AG09309 (cell line): ENCODE results near the gene TBCC.
"Not testable (repeated sequence)": the region's sequence is repeated elsewhere in the genome, so short reads cannot be mapped to it uniquely, and the experiment has no call there.

Experiments
- DNase-seq: peaks from one replicate; pipeline ENCODE4 v3.0.0-alpha.2; 2010; ENCODE audit warnings: low read depth
- H3K4me3 ChIP-seq: 2 replicates; pipeline ENCODE4 v1.5.1; 2011; ENCODE audit warnings: mild to moderate bottlenecking, low read depth, low read length, moderate library complexity; ENCODE audit not compliant: control insufficient read depth
- TF ChIP-seq, protein P1 (sequence below): IDR thresholded peaks from 2 replicates; pipeline ENCODE4 v1.5.1; 2011; ENCODE audit warnings: mild to moderate bottlenecking, low read depth, low read length, inconsistent platforms; ENCODE audit not compliant: insufficient read depth, control insufficient read depth; ENCODE audit errors: missing control alignments

The TBCC gene

DNA sequence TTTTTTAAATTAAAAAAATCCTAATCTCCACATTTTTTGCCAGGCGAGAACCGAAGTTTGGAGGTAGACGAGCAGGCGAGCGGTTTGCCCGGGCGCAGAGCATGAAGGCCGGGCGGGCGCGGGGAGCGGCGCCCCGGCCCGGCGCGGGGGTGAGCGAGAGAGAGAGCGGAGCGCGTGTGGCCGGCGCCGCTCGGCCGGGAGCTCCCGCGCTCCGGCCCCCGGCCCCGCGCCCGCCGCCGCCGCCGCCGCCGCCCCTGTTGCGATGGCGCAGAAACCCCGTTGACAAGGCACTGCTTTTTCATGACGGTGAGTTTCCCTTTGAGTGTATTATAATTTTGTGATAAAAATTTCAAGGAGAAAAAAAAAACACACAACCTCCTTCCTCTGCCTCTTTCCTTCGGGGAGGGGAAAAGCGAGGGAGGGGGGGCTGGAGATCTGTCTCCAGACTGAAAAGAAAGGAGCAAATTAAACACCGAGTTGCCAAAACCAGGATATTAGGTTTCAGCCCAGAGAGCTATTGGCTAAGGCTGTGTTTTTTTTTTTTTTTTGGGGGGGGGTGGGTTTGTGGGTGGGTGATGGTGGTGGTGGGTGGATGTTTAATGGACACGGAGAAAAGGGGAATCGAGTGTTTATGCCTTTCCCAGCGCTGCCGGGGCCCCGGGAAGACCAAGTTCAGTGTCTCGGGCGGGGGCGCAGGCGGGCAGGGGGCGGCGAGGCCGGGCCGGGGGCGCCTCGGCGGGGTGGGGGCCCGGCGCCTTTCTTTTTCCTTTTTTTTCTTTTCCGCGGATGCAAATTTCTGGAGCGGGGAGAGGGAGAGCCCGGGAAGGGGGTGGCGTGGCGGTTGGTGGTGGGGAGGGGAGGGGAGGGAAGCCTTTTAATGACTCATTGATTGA is 36.1 kb upstream of the TBCC start, which contains the start of gene BICRAL:
Gene BICRAL, plus strand, starts transcription at position 257 of the 893 bp plus-strand sequence. CDS start 39,971 bp downstream, outside the sequence.
- peak; percentile 59 for DNase-seq
- TF ChIP-seq, protein P1, sequence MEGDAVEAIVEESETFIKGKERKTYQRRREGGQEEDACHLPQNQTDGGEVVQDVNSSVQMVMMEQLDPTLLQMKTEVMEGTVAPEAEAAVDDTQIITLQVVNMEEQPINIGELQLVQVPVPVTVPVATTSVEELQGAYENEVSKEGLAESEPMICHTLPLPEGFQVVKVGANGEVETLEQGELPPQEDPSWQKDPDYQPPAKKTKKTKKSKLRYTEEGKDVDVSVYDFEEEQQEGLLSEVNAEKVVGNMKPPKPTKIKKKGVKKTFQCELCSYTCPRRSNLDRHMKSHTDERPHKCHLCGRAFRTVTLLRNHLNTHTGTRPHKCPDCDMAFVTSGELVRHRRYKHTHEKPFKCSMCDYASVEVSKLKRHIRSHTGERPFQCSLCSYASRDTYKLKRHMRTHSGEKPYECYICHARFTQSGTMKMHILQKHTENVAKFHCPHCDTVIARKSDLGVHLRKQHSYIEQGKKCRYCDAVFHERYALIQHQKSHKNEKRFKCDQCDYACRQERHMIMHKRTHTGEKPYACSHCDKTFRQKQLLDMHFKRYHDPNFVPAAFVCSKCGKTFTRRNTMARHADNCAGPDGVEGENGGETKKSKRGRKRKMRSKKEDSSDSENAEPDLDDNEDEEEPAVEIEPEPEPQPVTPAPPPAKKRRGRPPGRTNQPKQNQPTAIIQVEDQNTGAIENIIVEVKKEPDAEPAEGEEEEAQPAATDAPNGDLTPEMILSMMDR = no peak
- H3K4me3 ChIP-seq = peak within 1 kb of the TSS; percentile 95

DNA sequence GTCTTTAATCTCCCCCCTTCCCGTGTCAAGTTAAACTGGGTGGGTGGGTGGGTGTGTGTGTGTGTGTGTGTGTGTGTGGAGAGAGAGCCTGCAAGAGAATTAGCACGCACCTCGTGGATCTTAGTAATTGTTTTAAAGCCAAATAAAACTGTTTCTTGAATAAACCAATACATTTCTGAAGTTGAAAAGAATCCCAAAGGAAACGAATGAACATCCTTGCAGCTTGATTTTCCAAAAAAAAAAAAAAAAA is 35.6 kb upstream of the TBCC start:
- TF ChIP-seq, protein P1 = no peak
- DNase-seq = no peak
- peak overlapping the region; percentile 39 for H3K4me3 ChIP-seq

DNA sequence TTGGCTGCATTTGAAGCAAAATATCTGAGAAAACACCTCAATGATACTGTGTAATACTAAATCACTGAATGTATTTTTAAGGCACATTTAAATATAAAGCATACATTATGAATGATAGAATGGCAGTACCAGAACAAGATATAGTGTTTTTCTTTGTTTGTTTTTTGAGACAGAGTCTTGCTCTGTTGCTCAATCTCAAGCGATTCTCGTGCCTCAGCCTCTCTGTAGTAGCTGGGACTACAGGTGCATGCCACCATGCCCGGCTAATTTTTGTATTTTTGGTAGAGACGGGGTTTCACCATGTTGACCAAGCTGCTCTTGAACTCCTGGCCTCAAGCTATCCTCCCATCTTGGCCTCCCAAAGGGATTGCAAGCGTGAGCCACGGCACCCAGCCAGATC is 33.6 kb upstream of the TBCC start:
- DNase-seq = no peak
- TF ChIP-seq, protein P1 = no peak
- H3K4me3 ChIP-seq = no peak overlapping the region

DNA sequence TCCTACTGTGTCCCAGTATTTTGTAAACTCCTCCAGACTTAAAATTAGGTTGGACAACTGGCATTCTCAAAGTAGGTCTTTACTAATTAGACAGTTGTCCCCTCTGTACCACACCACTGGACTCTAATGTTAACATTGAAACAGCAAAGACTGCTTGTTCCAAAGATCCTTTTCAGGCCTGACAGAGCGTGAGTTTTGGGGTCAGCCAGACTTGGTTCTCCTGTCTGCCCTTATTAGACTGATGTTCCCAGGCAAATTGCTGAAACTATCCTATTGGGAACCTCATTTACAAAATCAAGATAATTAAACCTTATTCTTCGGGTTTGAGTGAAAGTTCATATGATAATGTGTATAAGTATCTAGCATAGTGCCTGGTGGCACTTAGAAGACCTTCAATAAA is 32.2 kb upstream of the TBCC start:
- TF ChIP-seq, protein P1 = no peak
- no peak overlapping the region for H3K4me3 ChIP-seq
- DNase-seq = no peak

DNA sequence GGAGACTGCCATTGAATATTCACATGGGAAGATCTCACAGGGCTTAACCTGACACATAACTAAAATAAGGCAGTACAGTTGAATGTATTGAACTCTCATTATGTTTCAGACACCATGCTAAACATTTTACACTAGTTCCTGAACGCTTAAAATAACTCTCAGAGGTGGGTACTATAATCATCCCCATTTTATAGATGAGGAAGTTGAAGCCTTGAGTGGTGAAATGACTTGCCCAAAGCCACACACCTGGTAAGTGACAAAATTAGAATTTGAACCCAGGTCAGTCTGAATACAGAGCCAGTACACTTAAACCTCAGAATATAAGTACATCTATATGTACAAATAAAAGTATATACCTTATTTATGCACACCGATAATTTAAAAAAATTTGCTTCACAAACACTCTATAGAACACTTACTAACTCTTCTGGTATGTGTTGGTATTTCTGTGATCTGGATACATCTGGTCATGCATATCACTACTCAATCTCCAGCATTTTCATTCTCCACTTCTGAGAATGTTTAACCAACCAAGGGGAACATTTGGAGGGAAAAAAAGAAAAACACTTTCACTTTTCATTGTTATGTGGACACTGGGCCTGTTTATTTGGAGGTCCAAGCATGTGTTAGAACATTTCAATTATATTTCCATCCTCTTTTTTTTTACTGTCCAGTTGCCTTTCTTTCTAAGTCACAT is 31.4 kb upstream of the TBCC start:
- TF ChIP-seq, protein P1 = no peak
- no peak for DNase-seq
- no peak overlapping the region for H3K4me3 ChIP-seq

DNA sequence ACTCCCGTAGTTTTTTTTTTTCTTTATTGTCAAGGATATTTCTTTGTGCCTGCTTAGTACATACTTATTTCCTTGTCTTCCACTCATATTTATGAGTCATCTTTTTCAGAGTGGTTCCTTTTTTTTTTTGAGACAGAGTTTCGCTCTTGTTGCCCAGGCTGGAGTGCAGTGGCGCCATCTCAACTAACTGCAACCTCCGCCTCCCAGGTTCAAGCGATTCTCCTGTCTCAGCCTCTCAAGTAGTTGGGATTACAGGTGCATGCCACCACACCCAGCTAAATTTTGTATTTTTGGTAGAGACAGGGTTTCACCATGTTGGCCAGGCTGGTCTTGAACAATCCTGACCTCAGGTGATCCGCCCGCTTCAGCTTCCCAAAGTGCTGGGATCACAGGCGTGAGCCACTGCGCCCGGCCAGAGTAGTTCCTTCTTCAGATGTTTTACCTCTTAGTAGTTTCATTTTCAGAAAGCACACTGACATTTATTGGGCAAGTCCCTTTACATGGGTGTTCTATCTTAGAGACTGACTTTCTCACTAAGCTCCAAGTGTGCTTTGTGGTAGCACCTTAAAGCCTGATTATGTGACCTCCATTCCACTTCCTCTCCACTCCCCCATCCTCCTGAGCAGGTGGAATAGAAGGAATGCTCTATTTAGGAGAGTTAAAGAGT is 29.1 kb upstream of the TBCC start:
- H3K4me3 ChIP-seq, DNase-seq: not testable (repeated sequence)

DNA sequence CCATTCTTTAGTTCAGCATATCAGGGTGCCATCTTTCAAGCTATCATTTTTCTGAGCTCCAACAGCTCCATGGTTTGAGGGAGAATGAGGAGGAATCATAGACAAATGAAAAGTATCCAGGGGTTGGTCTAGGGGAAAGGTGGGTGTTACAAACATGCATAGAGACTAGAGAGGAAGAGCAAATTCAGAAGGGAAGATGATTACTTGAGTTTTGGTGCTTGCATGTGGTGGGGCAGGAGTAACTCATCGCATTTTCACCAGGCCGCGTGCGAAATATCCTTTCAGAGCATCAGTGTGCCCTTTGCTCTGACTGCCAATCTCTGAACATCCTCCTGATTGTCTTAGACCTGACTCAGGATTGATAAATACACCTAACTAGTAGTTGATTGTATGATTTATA is 28.3 kb upstream of the TBCC start:
- no peak for DNase-seq
- TF ChIP-seq, protein P1 = no peak
- no peak overlapping the region for H3K4me3 ChIP-seq
